ENCODE results near the gene KLHL12. TPM values are rescaled to one million over a fixed set of nuclear protein-coding genes. Genes with fewer than 3 reads are reported as not detected.

Gene KLHL12
- 10 to 100 TPM; 28.9 to 35.0 TPM for total RNA-seq
- long read RNA-seq, transcript KLHL12-203 (12 exons, 3,359 nt), result major isoform, 21 of 37 reads
- long read RNA-seq, partial matches to known transcripts, result 6 of 37 reads
- long read RNA-seq, other reads (novel, unspliced or antisense), result 10 of 37 reads

GRCh38 chr1:202926581-202927491 lies at the start of gene KLHL12:
Gene KLHL12, minus strand, starts transcription at chr1:202927234. Its CDS starts 2,072 bp downstream, at chr1:202925162.
- DNase-seq, result peak; percentile 96 to 99
- intact Hi-C loops (cut with DNase I, micrococcal nuclease), result no loop called here
- peak; percentile 96 for ATAC-seq

DNA sequence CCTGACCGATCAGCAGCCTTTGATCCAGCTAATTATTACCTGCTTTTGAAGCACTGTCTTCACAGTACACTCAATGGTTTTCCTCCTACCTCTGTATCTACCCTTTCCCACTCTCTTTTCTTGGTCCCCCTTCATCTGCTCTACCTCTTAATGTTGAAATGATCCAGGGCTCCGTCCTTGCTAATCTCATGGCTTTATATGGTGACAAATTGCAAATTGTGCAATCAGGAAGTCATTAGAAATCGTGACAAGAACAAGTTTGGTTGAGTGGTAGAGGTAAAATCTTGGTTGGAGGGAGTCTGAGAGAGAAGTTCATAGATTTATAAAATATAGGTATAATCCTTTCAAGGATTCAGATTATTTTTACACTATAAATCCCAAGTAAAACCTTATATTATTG lies 49.6 kb upstream of the KLHL12 start:
- no peak for DNase-seq
- no peak for ATAC-seq
- intact Hi-C loops (cut with DNase I, micrococcal nuclease), result no loop called here

DNA sequence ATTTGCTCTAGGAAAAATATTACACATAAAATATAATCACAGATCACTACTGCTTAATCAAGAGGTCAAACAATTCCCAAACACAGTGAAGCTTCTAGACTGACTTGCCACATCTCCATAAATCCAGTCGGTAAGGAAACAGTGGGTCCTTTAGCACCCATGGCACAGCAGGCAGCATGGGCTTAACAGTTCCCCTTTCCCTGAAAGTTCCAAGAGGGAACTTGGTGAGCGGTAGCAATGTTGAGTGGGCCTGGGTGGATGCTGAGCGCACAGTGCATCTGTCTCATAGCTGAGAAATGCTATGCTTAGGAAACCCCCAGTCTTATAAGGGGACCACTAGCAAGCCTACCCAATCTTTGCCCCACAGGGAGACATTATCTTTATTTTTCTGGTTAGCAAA lies 47.8 kb upstream of the KLHL12 start:
- DNase-seq (no peak), ATAC-seq (no peak)
- intact Hi-C loops (cut with DNase I, micrococcal nuclease), result no loop called here

DNA sequence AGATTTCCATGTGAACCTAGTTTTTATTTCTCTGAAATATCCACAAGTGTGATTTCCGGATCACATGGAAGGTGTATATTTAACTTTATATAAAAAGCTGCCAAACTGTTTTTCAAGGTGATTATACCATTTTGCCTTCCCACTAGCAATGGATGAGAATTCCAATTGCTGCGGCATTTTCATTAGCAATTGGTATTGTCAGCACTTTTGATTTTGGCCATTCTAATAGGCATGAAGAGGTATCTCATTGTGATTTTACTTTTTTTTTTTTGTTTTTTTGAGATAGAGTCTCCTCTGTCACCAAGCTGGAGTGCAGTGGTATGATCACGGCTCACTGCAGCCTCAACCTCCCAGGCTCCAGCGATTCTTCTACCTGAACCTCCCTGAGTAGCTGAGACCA lies 45.0 kb upstream of the KLHL12 start:
- DNase-seq (no peak), ATAC-seq (no peak)
- intact Hi-C loops (cut with DNase I, micrococcal nuclease), result no loop called here

DNA sequence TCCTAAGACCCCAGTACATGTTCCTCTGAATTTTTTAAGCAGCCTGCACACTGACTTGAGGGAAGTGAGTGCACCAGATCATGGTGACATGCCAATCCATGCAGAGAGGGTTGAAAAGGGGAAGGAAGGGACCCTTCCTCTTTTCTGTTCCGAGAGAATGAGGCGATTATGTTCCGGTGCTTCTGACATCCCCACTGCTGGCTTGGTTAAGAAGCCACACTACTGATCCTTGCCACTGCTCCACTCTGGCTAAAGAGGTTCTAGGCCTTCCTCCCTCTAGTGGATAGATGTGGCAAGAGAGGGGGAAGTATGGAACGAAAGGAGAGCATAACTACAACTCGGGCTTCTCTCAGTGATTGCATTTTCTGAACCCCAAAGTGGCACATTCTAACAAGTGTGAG lies 41.9 kb upstream of the KLHL12 start:
- intact Hi-C loops (cut with DNase I, micrococcal nuclease), result no loop called here
- ATAC-seq (peak; percentile 63), DNase-seq (peak; percentile 29 to 60)

- DNase-seq (no peak), ATAC-seq (no peak)
- intact Hi-C loops (cut with DNase I, micrococcal nuclease), result no loop called here
Observed at GRCh38 chr1:202968351-202968750, 41.3 kb upstream of the KLHL12 start.

- peak; percentile 31 for ATAC-seq
Observed at GRCh38 chr1:202967684-202968281, 40.7 kb upstream of the KLHL12 start.

GRCh38 chr1:202966006-202966898 lies 39.2 kb upstream of the KLHL12 start:
- no peak for ATAC-seq
- no peak for DNase-seq
- intact Hi-C loops (cut with DNase I, micrococcal nuclease), result no loop called here

More at GRCh38 chr1:202967684-202968281, 40.7 kb upstream of the KLHL12 start:
- no peak for DNase-seq
- intact Hi-C loops (cut with DNase I, micrococcal nuclease), result no loop called here

DNA sequence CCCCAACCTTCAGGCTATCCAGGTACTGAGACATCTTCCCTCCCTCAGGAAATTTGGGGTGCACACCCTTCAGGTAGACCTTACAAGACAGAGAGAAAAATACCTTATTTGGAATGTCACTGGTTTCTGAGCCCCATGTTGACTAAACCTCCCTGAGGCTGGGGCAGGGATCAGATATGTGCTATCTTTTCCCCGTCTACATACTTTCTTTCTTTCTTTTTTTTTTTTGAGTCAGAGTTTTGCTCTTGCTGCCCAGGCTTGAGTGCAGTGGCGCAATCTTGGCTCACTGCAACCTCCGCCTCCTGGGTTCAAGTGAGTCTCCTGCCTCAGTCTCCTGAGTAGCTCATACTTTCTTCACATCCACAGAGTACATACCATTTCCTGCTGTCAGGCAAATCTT lies 38.4 kb upstream of the KLHL12 start:
- no peak for ATAC-seq
- intact Hi-C loops (cut with DNase I, micrococcal nuclease), result no loop called here
- DNase-seq, result no peak

- ATAC-seq (no peak), DNase-seq (no peak)
- intact Hi-C loops (cut with DNase I, micrococcal nuclease), result no loop called here
Observed at GRCh38 chr1:202964791-202965410, 37.9 kb upstream of the KLHL12 start.

DNA sequence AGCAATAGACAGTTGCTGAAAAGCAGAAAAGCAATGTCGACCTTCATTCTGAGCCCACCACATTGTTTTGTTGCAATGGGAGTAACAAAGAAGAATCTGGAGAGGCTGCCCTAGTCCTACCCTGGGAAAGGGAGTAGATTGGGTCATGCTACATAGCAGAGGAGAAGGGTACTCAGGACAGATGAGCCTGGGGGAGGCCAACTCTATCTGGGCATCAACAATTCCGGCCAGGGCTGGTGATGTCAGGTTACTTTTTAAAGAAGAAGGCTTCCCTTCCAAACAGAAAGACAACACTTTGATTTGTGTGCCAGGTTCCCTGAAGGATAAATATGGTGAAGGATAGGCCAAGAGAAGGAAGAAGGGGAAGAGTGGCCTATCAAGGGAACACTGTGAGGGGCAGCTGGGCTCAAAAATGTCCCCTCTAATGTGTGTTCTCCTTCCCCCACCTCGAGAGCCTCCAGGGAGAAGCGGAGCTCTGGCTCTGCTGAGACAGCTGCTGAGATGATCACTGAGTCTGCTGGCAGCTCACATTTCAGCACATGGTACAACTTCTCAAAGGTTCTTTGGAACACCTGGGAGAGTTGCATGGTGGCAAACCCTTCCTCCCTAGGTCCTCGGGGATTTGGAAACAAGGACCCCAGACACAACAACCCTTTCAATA lies 34.3 kb upstream of the KLHL12 start:
- ATAC-seq (no peak), DNase-seq (no peak)
- intact Hi-C loops (cut with DNase I, micrococcal nuclease), result no loop called here

GRCh38 chr1:202959276-202959620 lies 32.2 kb upstream of the KLHL12 start:
- no peak for ATAC-seq
- intact Hi-C loops (cut with DNase I, micrococcal nuclease), result no loop called here
- DNase-seq, result no peak

GRCh38 chr1:202958544-202959275 lies 31.7 kb upstream of the KLHL12 start:
- DNase-seq (peak in 1 of 2 donors; percentile 46), ATAC-seq (peak; percentile 43)
- intact Hi-C loops (cut with DNase I, micrococcal nuclease), result no loop called here

DNA sequence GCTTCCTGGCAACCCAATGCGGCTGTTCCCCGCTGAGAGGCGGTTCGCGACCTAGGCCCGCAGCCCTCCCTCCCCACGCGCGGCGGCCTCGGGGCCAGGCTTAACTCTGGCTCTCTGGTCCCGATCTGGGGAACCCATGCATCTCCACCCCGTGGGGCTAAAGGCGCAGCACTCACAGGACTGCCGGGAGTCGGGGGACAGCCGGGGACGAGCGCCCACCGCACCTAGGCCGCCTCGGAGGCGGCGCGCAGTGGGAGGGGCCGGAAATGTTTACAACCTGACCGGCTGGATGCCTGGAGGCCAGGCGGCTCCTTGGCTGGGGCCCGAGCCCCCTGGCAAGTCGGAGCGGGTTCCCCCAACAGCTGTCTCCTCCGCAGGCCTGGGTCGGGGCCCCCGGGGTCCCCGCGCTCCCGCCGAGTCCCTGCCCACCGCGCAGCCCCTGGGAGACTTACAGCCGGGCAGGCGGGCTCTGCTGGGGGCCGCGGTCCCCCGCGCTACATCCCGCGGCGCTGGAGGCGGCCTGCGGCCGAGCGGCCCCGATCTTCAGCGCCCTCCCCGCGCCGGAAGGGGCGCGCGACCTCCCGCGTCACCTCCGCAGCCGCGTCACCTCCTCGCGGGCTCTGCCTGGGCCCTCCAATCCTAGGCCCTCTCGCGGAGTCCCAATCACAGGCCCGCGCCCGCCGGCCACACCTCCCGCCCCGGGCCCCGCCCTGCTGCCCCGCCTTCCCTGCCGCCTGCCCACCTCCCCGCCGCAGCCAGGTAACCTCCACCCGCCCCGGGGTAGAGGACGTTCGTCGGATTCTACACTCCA lies 30.9 kb upstream of the KLHL12 start, which contains the start of gene ADIPOR1:
Gene ADIPOR1 (minus strand): TSS at position 580 of the 811 bp plus-strand sequence. CDS start 7,242 bp downstream, outside the sequence.
- intact Hi-C loops (cut with DNase I, micrococcal nuclease), result no loop called here
- DNase-seq, result peak; percentile 94 to 95
- ATAC-seq, result peak; percentile 97

GRCh38 chr1:202956969-202957368 lies 29.9 kb upstream of the KLHL12 start:
- DNase-seq (no peak), ATAC-seq (no peak)
- intact Hi-C loops (cut with DNase I, micrococcal nuclease), result no loop called here

DNA sequence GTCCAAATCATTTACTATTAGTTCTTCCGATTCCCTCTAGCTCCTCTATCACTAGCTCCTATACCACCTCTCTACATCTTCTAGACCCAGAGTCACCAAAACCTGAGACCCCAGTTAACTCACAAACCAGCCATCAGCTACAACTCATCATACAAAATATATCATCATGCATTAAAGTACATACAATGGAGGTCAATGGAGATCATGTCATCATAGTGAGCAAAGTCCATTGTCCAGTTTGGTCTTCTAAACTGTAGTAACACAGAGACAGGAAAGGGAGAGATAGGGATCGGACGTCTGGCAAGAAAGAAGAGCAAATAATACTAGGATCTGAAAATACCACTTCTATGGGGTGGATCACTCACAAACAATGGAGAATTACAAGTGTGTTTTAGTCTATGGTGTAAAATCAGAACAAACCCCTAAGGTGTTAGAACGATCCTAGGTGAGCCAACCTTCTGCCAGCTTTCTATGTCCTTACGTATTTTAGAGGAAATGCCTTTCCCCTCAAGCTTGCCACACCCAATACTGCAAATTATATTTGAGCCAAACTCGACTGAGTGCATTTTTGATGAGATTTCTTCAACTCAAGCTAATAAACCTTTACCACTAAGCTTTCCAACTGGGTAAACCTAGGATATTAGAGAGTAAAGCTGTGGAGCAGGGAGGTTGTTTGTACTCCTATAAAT lies 27.2 kb upstream of the KLHL12 start:
- intact Hi-C loops (cut with DNase I, micrococcal nuclease), result no loop called here
- DNase-seq, result no peak
- ATAC-seq, result no peak

Data from left colon (tissue), 2 donors.